Measurements from ENCODE around the gene AVEN.

Gene AVEN

GRCh38 chr15:33894193-33894592, 144.8 kb downstream of the AVEN start:
- TF ChIP-seq FOXP2 (optimal IDR thresholded peaks at IDR 0.05; ENCODE audit: borderline replicate concordance, extremely low read depth, extremely low read length, insufficient read depth) (no peak), TAF1 (IDR thresholded peaks at IDR 0.05; ENCODE audit: borderline replicate concordance, insufficient read depth, low read length) (no peak), SIN3A (IDR thresholded peaks at IDR 0.05; ENCODE audit: borderline replicate concordance, insufficient read depth, low read length) (no peak), POLR2AphosphoS5 (IDR thresholded peaks at IDR 0.05; ENCODE audit: low read depth, low read length) (no peak), REST (IDR thresholded peaks at IDR 0.05; ENCODE audit: insufficient read depth in 1 of 2, low read depth in 2 of 2, low read length in 2 of 2) (no peak)

GRCh38 chr15:33888176-33888575, 150.8 kb downstream of the AVEN start:
- TF ChIP-seq SIN3A (IDR thresholded peaks at IDR 0.05; ENCODE audit: borderline replicate concordance, insufficient read depth, low read length) (no peak), TAF1 (IDR thresholded peaks at IDR 0.05; ENCODE audit: borderline replicate concordance, insufficient read depth, low read length) (no peak), POLR2AphosphoS5 (IDR thresholded peaks at IDR 0.05; ENCODE audit: low read depth, low read length) (no peak), REST (IDR thresholded peaks at IDR 0.05; ENCODE audit: insufficient read depth in 1 of 2, low read depth in 2 of 2, low read length in 2 of 2) (no peak), FOXP2 (optimal IDR thresholded peaks at IDR 0.05; ENCODE audit: borderline replicate concordance, extremely low read depth, extremely low read length, insufficient read depth) (no peak)

GRCh38 chr15:33882921-33883320, 156.1 kb downstream of the AVEN start:
- TF ChIP-seq REST (IDR thresholded peaks at IDR 0.05; ENCODE audit: insufficient read depth in 1 of 2, low read depth in 2 of 2, low read length in 2 of 2) (no peak), SIN3A (IDR thresholded peaks at IDR 0.05; ENCODE audit: borderline replicate concordance, insufficient read depth, low read length) (no peak), TAF1 (IDR thresholded peaks at IDR 0.05; ENCODE audit: borderline replicate concordance, insufficient read depth, low read length) (no peak), POLR2AphosphoS5 (IDR thresholded peaks at IDR 0.05; ENCODE audit: low read depth, low read length) (no peak), FOXP2 (optimal IDR thresholded peaks at IDR 0.05; ENCODE audit: borderline replicate concordance, extremely low read depth, extremely low read length, insufficient read depth) (no peak)

DNA sequence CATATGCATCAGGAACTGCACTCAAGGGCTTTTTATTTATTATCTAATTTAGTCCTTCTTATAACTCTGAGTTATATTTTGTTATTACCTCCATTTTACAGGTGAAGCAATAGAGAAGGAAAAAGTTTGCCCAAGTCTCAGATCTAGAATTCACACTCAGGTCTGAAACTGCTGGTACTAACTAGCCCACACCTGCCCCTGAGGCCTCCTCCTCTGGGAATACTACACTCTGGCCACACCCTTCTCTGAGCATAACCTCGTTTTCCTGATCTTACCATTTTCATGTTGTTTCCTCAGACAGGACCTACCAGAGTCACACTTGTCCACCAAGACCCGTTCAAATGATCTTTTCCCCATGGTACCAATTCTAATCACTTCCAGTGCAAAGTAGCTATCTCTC, 164.8 kb downstream of the AVEN start:
- TF ChIP-seq POLR2AphosphoS5 (IDR thresholded peaks at IDR 0.05; ENCODE audit: low read depth, low read length): no peak
- TF ChIP-seq FOXP2 (optimal IDR thresholded peaks at IDR 0.05; ENCODE audit: borderline replicate concordance, extremely low read depth, extremely low read length, insufficient read depth): no peak
- TF ChIP-seq SIN3A (IDR thresholded peaks at IDR 0.05; ENCODE audit: borderline replicate concordance, insufficient read depth, low read length): no peak
- no peak for TF ChIP-seq REST (IDR thresholded peaks at IDR 0.05; ENCODE audit: insufficient read depth in 1 of 2, low read depth in 2 of 2, low read length in 2 of 2)
- TF ChIP-seq TAF1 (IDR thresholded peaks at IDR 0.05; ENCODE audit: borderline replicate concordance, insufficient read depth, low read length): no peak

Data from PFSK-1 (cell line).